Endothelial cell of umbilical vein (primary cell): Measurements from ENCODE around the gene EXOC6B.

Experiments used
- POLR2A ChIP-seq: IDR thresholded peaks from 2 replicates; pipeline ENCODE4 v1.6.1; 2012; ENCODE audit warnings: low read depth, mild to moderate bottlenecking, control low read depth, low read length
- POLR2AphosphoS5 ChIP-seq: IDR thresholded peaks from 2 replicates; pipeline ENCODE4 v1.6.1; 2012; ENCODE audit warnings: low read depth, mild to moderate bottlenecking, control low read depth, low read length, moderate library complexity; ENCODE audit not compliant: insufficient read depth

DNA sequence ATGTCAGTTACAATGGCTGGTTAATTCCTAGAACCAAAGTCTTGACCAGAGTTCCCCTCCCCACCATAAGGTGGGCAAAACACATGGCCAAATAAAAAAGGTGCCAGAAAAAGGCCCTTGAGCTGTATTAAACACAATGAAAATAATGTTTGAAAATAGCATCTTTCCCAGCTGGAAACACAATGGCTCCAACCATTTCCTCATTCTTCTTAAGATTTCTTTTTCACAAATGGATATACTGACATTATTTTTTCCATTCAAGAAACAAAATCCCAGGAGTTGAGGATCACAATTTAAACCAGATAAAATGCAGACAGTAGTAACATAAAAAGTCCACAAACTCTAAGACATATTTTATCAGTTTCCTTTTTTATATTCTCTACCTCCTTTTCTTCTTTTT, 143.8 kb downstream of the EXOC6B start:
- TF ChIP-seq POLR2A: no peak
- no peak for TF ChIP-seq POLR2AphosphoS5
